Measurements from ENCODE around the gene CACNA2D3. TPM values are rescaled to one million over a fixed set of nuclear protein-coding genes. Genes with fewer than 3 reads are reported as not detected.

CACNA2D3 gene
- total RNA-seq, 1 donor from 2014 or later: 17.2 TPM

GRCh38 chr3:54270816-54271526 is 148.6 kb downstream of the CACNA2D3 start:
- Histone ChIP-seq H3K27ac (no peak overlapping the region), H3K9me3 (no peaks in the 10 kb centered on the region), H3K4me1 (no peaks in the 10 kb centered on the region), H3K27me3 (no peaks in the 10 kb centered on the region), H3K4me3 (no peak overlapping the region), H3K36me3 (no peaks in the 10 kb centered on the region)
- no peak for DNase-seq (ENCODE audit: extremely low spot score in 2 of 2)
- intact Hi-C loops (cut with DNase I): no loop called here
- TF ChIP-seq POLR2AphosphoS5 (IDR thresholded peaks at IDR 0.05; ENCODE audit: insufficient read depth in 1 of 2, low read depth in 1 of 2): no peak
- no peak for TF ChIP-seq POLR2A (IDR thresholded peaks at IDR 0.05)
- TF ChIP-seq CTCF (IDR thresholded peaks at IDR 0.05): no peak

- H3K4me1 ChIP-seq: no peaks in the 10 kb centered on the region
- intact Hi-C loops (cut with DNase I): no loop called here
- no peak overlapping the region for H3K4me3 ChIP-seq
- TF ChIP-seq CTCF (IDR thresholded peaks at IDR 0.05) (no peak), POLR2AphosphoS5 (IDR thresholded peaks at IDR 0.05; ENCODE audit: insufficient read depth in 1 of 2, low read depth in 1 of 2) (no peak), POLR2A (IDR thresholded peaks at IDR 0.05) (no peak)
- no peaks in the 10 kb centered on the region for H3K9me3 ChIP-seq
- H3K27me3 ChIP-seq: no peaks in the 10 kb centered on the region
- no peak for DNase-seq (ENCODE audit: extremely low spot score in 2 of 2)
- H3K27ac ChIP-seq: no peak overlapping the region
- H3K36me3 ChIP-seq: no peaks in the 10 kb centered on the region
Observed at GRCh38 chr3:54273791-54274190, 151.4 kb downstream of the CACNA2D3 start.

- Histone ChIP-seq H3K4me1 (no peaks in the 10 kb centered on the region), H3K4me3 (no peak overlapping the region), H3K27ac (no peak overlapping the region), H3K27me3 (no peaks in the 10 kb centered on the region), H3K36me3 (no peaks in the 10 kb centered on the region), H3K9me3 (no peaks in the 10 kb centered on the region)
- no peak for DNase-seq (ENCODE audit: extremely low spot score in 2 of 2)
- TF ChIP-seq POLR2AphosphoS5 (IDR thresholded peaks at IDR 0.05; ENCODE audit: insufficient read depth in 1 of 2, low read depth in 1 of 2) (no peak), POLR2A (IDR thresholded peaks at IDR 0.05) (no peak), CTCF (IDR thresholded peaks at IDR 0.05) (no peak)
- intact Hi-C loops (cut with DNase I): no loop called here
Observed at GRCh38 chr3:54274607-54275006, 152.3 kb downstream of the CACNA2D3 start.

GRCh38 chr3:54279005-54279583 is 156.7 kb downstream of the CACNA2D3 start:
- Histone ChIP-seq H3K27me3 (no peaks in the 10 kb centered on the region), H3K4me1 (no peaks in the 10 kb centered on the region), H3K9me3 (no peaks in the 10 kb centered on the region), H3K27ac (no peak overlapping the region), H3K36me3 (no peaks in the 10 kb centered on the region), H3K4me3 (no peak overlapping the region)
- TF ChIP-seq POLR2A (IDR thresholded peaks at IDR 0.05) (no peak), POLR2AphosphoS5 (IDR thresholded peaks at IDR 0.05; ENCODE audit: insufficient read depth in 1 of 2, low read depth in 1 of 2) (peak in 1 of 2 donors; percentile 70), CTCF (IDR thresholded peaks at IDR 0.05) (no peak)
- DNase-seq (ENCODE audit: extremely low spot score in 2 of 2): no peak
- intact Hi-C loops (cut with DNase I): no loop called here

GRCh38 chr3:54283470-54283869 is 161.1 kb downstream of the CACNA2D3 start:
- Histone ChIP-seq H3K9me3 (no peaks in the 10 kb centered on the region), H3K27ac (no peak overlapping the region), H3K4me3 (no peak overlapping the region), H3K36me3 (no peaks in the 10 kb centered on the region), H3K4me1 (no peaks in the 10 kb centered on the region), H3K27me3 (no peaks in the 10 kb centered on the region)
- TF ChIP-seq POLR2AphosphoS5 (IDR thresholded peaks at IDR 0.05; ENCODE audit: insufficient read depth in 1 of 2, low read depth in 1 of 2) (no peak), CTCF (IDR thresholded peaks at IDR 0.05) (no peak), POLR2A (IDR thresholded peaks at IDR 0.05) (no peak)
- intact Hi-C loops (cut with DNase I): no loop called here
- no peak for DNase-seq (ENCODE audit: extremely low spot score in 2 of 2)
